ENCODE results near the gene ABCC6. TPM values are rescaled to one million over a fixed set of nuclear protein-coding genes. Genes with fewer than 3 reads are reported as not detected.
"Not testable (repeated sequence)": the region's sequence is repeated elsewhere in the genome, so short reads cannot be mapped to it uniquely, and the experiment has no call there.

Gene ABCC6
- total RNA-seq, 1 donor from 2014 or later, result 2.7 TPM

GRCh38 chr16:16196099-16196498 lies 27.2 kb downstream of the ABCC6 start:
- Mint-ChIP-seq H3K9me3 (ENCODE audit: unreplicated experiment) (no peaks in the 10 kb centered on the region), H3K36me3 (ENCODE audit: unreplicated experiment) (no peaks in the 10 kb centered on the region), H3K27me3 (ENCODE audit: unreplicated experiment) (peaks cover under 1% of the 10 kb centered on the region), H3K4me3 (ENCODE audit: unreplicated experiment) (no peak overlapping the region), H3K4me1 (ENCODE audit: low read depth, unreplicated experiment) (no peaks in the 10 kb centered on the region), H3K27ac (ENCODE audit: unreplicated experiment) (no peak overlapping the region)
- no peak for DNase-seq
- no peak for TF ChIP-seq CTCF (IDR thresholded peaks at IDR 0.05; ENCODE audit: partially characterized antibody, unreplicated experiment)

- Mint-ChIP-seq H3K27ac (ENCODE audit: unreplicated experiment) (no peak overlapping the region), H3K36me3 (ENCODE audit: unreplicated experiment) (no peaks in the 10 kb centered on the region), H3K4me1 (ENCODE audit: low read depth, unreplicated experiment) (no peaks in the 10 kb centered on the region), H3K4me3 (ENCODE audit: unreplicated experiment) (no peak overlapping the region), H3K27me3 (ENCODE audit: unreplicated experiment) (no peaks in the 10 kb centered on the region), H3K9me3 (ENCODE audit: unreplicated experiment) (peaks cover 5% of the 10 kb centered on the region)
- DNase-seq, result no peak
- TF ChIP-seq CTCF (IDR thresholded peaks at IDR 0.05; ENCODE audit: partially characterized antibody, unreplicated experiment), result no peak
Observed at GRCh38 chr16:16191493-16192167, 31.7 kb downstream of the ABCC6 start.

GRCh38 chr16:16190966-16191365 lies 32.3 kb downstream of the ABCC6 start:
- H3K4me1 Mint-ChIP-seq (ENCODE audit: low read depth, unreplicated experiment); H3K27me3 Mint-ChIP-seq (ENCODE audit: unreplicated experiment); H3K9me3 Mint-ChIP-seq (ENCODE audit: unreplicated experiment); DNase-seq; H3K36me3 Mint-ChIP-seq (ENCODE audit: unreplicated experiment); H3K27ac Mint-ChIP-seq (ENCODE audit: unreplicated experiment); H3K4me3 Mint-ChIP-seq (ENCODE audit: unreplicated experiment): not testable (repeated sequence)

GRCh38 chr16:16190546-16190945 lies 32.7 kb downstream of the ABCC6 start:
- Mint-ChIP-seq H3K4me3 (ENCODE audit: unreplicated experiment) (no peak overlapping the region), H3K27ac (ENCODE audit: unreplicated experiment) (no peak overlapping the region), H3K4me1 (ENCODE audit: low read depth, unreplicated experiment) (no peaks in the 10 kb centered on the region), H3K9me3 (ENCODE audit: unreplicated experiment) (peaks cover 5% of the 10 kb centered on the region), H3K36me3 (ENCODE audit: unreplicated experiment) (no peaks in the 10 kb centered on the region), H3K27me3 (ENCODE audit: unreplicated experiment) (no peaks in the 10 kb centered on the region)
- TF ChIP-seq CTCF (IDR thresholded peaks at IDR 0.05; ENCODE audit: partially characterized antibody, unreplicated experiment), result no peak
- no peak for DNase-seq

- Mint-ChIP-seq H3K36me3 (ENCODE audit: unreplicated experiment) (no peaks in the 10 kb centered on the region), H3K4me1 (ENCODE audit: low read depth, unreplicated experiment) (no peaks in the 10 kb centered on the region), H3K4me3 (ENCODE audit: unreplicated experiment) (no peak overlapping the region), H3K9me3 (ENCODE audit: unreplicated experiment) (peaks cover 5% of the 10 kb centered on the region), H3K27me3 (ENCODE audit: unreplicated experiment) (no peaks in the 10 kb centered on the region), H3K27ac (ENCODE audit: unreplicated experiment) (no peak overlapping the region)
- no peak for TF ChIP-seq CTCF (IDR thresholded peaks at IDR 0.05; ENCODE audit: partially characterized antibody, unreplicated experiment)
- no peak for DNase-seq
Observed at GRCh38 chr16:16189842-16190241, 33.5 kb downstream of the ABCC6 start.

All from glutamatergic neuron (in vitro differentiated cells).